Measurements from ENCODE around the gene ARL17A.
"Not testable (repeated sequence)": the region's sequence is repeated elsewhere in the genome, so short reads cannot be mapped to it uniquely, and the experiment has no call there.

GRCh38 chr17:46624726-46625125 lies 45.2 kb upstream of the ARL17A start:
- TF ChIP-seq ZBTB11 (tag by site-specific recombination; conservative IDR thresholded peaks at IDR 0.05; ENCODE audit: low read depth); ZNF274 (IDR thresholded peaks at IDR 0.05; ENCODE audit: low read length); ZNF274 (tag by site-specific recombination; IDR thresholded peaks at IDR 0.05; ENCODE audit: borderline replicate concordance); CTCF (tag by site-specific recombination; IDR thresholded peaks at IDR 0.05): not testable (repeated sequence)

All from HEK293 (cell line).